Posterior cingulate gyrus (tissue), 11 donors: ENCODE measurements around the gene PI16.
A peak's percentile ranks its signal among the peaks of the same experiment; 100 is the strongest.

Source experiments
- DNase-seq, 10 donors: peaks; one replicate each; pipeline versions ENCODE4 v3.0.0 to v3.0.0-alpha.2; 2020 to 2021; ENCODE audit warnings: mixed read lengths in 3 of 10
- intact Hi-C: fragments of 100-400 bp; cut with DNase I; formaldehyde crosslinking; loops from one replicate; pipeline ENCODE4 v1.15.1; 2023

PI16 gene

GRCh38 chr6:37011656-37012378 lies 57.3 kb downstream of the PI16 start:
- DNase-seq: peak in 2 of 10 donors; percentile 34 to 52
- intact Hi-C loops: no loop called here

DNA sequence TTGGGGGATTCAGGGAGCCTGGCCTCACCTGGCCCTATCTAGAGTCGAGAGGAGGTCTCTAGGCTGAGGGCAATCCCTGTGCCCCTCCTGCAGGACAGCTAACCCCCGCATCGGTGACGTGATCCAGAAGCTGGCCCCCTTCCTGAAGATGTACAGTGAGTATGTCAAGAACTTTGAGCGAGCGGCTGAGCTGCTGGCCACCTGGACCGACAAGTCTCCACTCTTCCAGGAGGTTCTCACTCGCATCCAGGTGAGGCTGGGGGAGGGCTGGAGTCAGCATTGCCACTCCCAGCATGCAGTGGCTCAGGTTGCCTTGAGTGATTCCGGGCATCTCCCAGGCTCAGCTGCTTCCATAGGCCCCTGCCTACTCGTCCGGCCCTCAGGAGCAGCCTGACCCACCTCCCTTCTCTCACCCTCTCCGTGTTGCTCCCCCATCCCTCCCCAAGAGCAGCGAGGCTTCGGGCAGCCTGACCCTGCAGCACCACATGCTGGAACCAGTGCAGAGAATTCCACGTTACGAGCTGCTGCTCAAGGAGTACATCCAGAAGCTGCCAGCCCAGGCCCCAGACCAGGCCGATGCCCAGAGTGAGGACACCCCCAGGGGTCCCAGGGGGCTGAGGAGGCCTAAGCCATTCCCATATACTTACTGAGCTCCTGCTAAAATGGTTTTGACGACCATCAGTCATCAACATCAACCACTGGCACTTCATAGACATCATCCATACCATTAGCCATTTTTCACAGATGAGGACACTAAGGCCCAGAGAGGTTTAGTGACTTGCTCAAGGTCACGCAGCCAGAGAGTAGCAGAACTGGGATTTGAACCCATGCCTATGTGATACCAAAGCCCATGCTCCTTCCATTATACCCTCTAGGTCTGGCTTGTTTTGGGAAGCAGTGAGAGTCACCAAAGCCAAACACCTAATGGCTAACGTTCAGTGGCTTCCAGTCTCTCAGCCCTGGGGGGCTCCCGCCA lies 59.3 kb downstream of the PI16 start:
- intact Hi-C loops: no loop called here
- peak in 1 of 10 donors; percentile 75 for DNase-seq
